Naive B cell (primary cell): ENCODE measurements around the gene VWA8. TPM values are rescaled to one million over a fixed set of nuclear protein-coding genes. Genes with fewer than 3 reads are reported as not detected.
A peak's percentile ranks its signal among the peaks of the same experiment; 100 is the strongest.
"Not testable (repeated sequence)": the region's sequence is repeated elsewhere in the genome, so short reads cannot be mapped to it uniquely, and the experiment has no call there.

Source experiments
- ATAC-seq, 2 donors: fragments of 150-1000 bp; cut with Tn5 transposase; 2 replicates each; pipeline ENCODE4 v1.10.0; 2021; ENCODE audit warnings: low read depth in 2 of 2, mild to moderate bottlenecking in 2 of 2, moderate library complexity in 2 of 2
- DNase-seq: peaks from one replicate; pipeline ENCODE4 v3.0.0; 2022
- H3K27ac Mint-ChIP-seq, 6 donors: one replicate each; pipeline ENCODE4 v1.8.0; 2020 to 2022; ENCODE audit warnings: mild to moderate bottlenecking in 6 of 6, mixed read lengths in 6 of 6, moderate library complexity in 5 of 6, inconsistent platforms in 2 of 6
- H3K27me3 Mint-ChIP-seq, 3 donors: one replicate each; pipeline ENCODE4 v1.8.0; 2021 to 2022; ENCODE audit warnings: mixed read lengths in 3 of 3, mild to moderate bottlenecking in 1 of 3
- H3K36me3 Mint-ChIP-seq, 2 donors: one replicate each; pipeline ENCODE4 v1.8.0; 2020 to 2022; ENCODE audit warnings: mixed read lengths in 2 of 2, inconsistent platforms in 1 of 2, mild to moderate bottlenecking in 1 of 2
- H3K4me1 Mint-ChIP-seq, 3 donors: one replicate each; pipeline ENCODE4 v1.8.0; 2020 to 2022; ENCODE audit warnings: mixed read lengths in 3 of 3, inconsistent platforms in 1 of 3, mild to moderate bottlenecking in 1 of 3, moderate library complexity in 1 of 3
- H3K4me3 Mint-ChIP-seq, 8 donors: one replicate each; pipeline ENCODE4 v1.8.0; 2020 to 2022; ENCODE audit warnings: mild to moderate bottlenecking in 8 of 8, mixed read lengths in 8 of 8, moderate library complexity in 8 of 8, inconsistent platforms in 2 of 8
- H3K9me3 Mint-ChIP-seq, 7 donors: one replicate each; pipeline ENCODE4 v1.8.0; 2020 to 2022; ENCODE audit warnings: mixed read lengths in 7 of 7, mild to moderate bottlenecking in 5 of 7, inconsistent platforms in 2 of 7, moderate library complexity in 1 of 7
- polyA plus RNA-seq, 6 donors: library from polyadenylated mRNA; unstranded; fragments of 300-500 nt; fragmentation: Illumina TruSeq; gene quantifications; one replicate each; pipeline ENCODE4 v1.2.3, GENCODE V29; 2021; ENCODE audit warnings: low read depth in 6 of 6

Gene VWA8
- polyA plus RNA-seq, 6 donors from 2014 or later: 0.91 to 6.2 (median 3.5) TPM

GRCh38 chr13:41956272-41956671 lies 4.6 kb downstream of the VWA8 start:
- peaks cover 19 to 39% (median 31%) of the 10 kb centered on the region in 3 donors for H3K4me1 Mint-ChIP-seq
- ATAC-seq: no peak

GRCh38 chr13:41955605-41956004 lies 5.3 kb downstream of the VWA8 start:
- H3K27ac Mint-ChIP-seq: no peak overlapping the region
- H3K4me1 Mint-ChIP-seq: peaks cover 19 to 39% (median 31%) of the 10 kb centered on the region in 3 donors
- ATAC-seq: no peak
- H3K9me3 Mint-ChIP-seq: no peaks in the 10 kb centered on the region
- no peaks in the 10 kb centered on the region for H3K27me3 Mint-ChIP-seq
- H3K36me3 Mint-ChIP-seq: no peaks in the 10 kb centered on the region
- H3K4me3 Mint-ChIP-seq: no peak overlapping the region
- DNase-seq: no peak

More at GRCh38 chr13:41956272-41956671, 4.6 kb downstream of the VWA8 start:
- Mint-ChIP-seq H3K27me3 (no peaks in the 10 kb centered on the region), H3K9me3 (no peaks in the 10 kb centered on the region), H3K27ac (no peak overlapping the region), H3K36me3 (no peaks in the 10 kb centered on the region), H3K4me3 (peak overlapping the region in 1 of 8 donors; percentile 33)
- DNase-seq: no peak

GRCh38 chr13:41954226-41954625 lies 6.7 kb downstream of the VWA8 start:
- Mint-ChIP-seq H3K27ac (peak overlapping the region in 4 of 6 donors; percentile 0 to 16 (median 10)), H3K4me1 (peaks cover 12 to 26% (median 17%) of the 10 kb centered on the region in 3 donors), H3K9me3 (no peaks in the 10 kb centered on the region), H3K4me3 (no peak overlapping the region), H3K27me3 (no peaks in the 10 kb centered on the region), H3K36me3 (no peaks in the 10 kb centered on the region)
- no peak for DNase-seq
- ATAC-seq: no peak

GRCh38 chr13:41952749-41953148 lies 8.2 kb downstream of the VWA8 start:
- Mint-ChIP-seq H3K27me3 (no peaks in the 10 kb centered on the region), H3K27ac (peak overlapping the region in 1 of 6 donors; percentile 71), H3K4me3 (no peak overlapping the region), H3K36me3 (peaks cover 0 to 8% of the 10 kb centered on the region in 2 donors), H3K9me3 (no peaks in the 10 kb centered on the region), H3K4me1 (peaks cover 11 to 23% (median 12%) of the 10 kb centered on the region in 3 donors)
- ATAC-seq: no peak
- DNase-seq: no peak

GRCh38 chr13:41949104-41949503 lies 11.8 kb downstream of the VWA8 start:
- H3K27me3 Mint-ChIP-seq, H3K4me3 Mint-ChIP-seq, ATAC-seq, DNase-seq, H3K27ac Mint-ChIP-seq: not testable (repeated sequence)
- Mint-ChIP-seq H3K36me3 (peaks cover 30 to 38% of the 10 kb centered on the region in 2 donors), H3K9me3 (peaks cover 0 to 28% (median 18%) of the 10 kb centered on the region in 7 donors), H3K4me1 (peaks cover 7 to 18% (median 16%) of the 10 kb centered on the region in 3 donors)

GRCh38 chr13:41945926-41946325 lies 15.0 kb downstream of the VWA8 start:
- Mint-ChIP-seq H3K27ac (no peak overlapping the region), H3K36me3 (peaks cover 30 to 38% of the 10 kb centered on the region in 2 donors), H3K27me3 (no peaks in the 10 kb centered on the region), H3K9me3 (peaks cover 0 to 28% (median 18%) of the 10 kb centered on the region in 7 donors), H3K4me1 (peaks cover 0 to 3% (median 0%) of the 10 kb centered on the region in 3 donors), H3K4me3 (peak overlapping the region in 1 of 8 donors; percentile 66)
- ATAC-seq (no peak), DNase-seq (no peak)

- H3K9me3 Mint-ChIP-seq: peaks cover 0 to 28% (median 18%) of the 10 kb centered on the region in 7 donors
- ATAC-seq (no peak), DNase-seq (no peak)
- H3K27ac Mint-ChIP-seq: no peak overlapping the region
- H3K4me1 Mint-ChIP-seq: peaks cover 0 to 3% (median 0%) of the 10 kb centered on the region in 3 donors
- H3K27me3 Mint-ChIP-seq: no peaks in the 10 kb centered on the region
- H3K4me3 Mint-ChIP-seq: no peak overlapping the region
- H3K36me3 Mint-ChIP-seq: peaks cover 30 to 38% of the 10 kb centered on the region in 2 donors
Measured at GRCh38 chr13:41944635-41945397, 16.1 kb downstream of the VWA8 start.

GRCh38 chr13:41944229-41944628 lies 16.7 kb downstream of the VWA8 start:
- Mint-ChIP-seq H3K27ac (no peak overlapping the region), H3K9me3 (peaks cover 0 to 28% (median 18%) of the 10 kb centered on the region in 7 donors), H3K4me3 (no peak overlapping the region), H3K27me3 (no peaks in the 10 kb centered on the region), H3K4me1 (peaks cover 0 to 3% (median 0%) of the 10 kb centered on the region in 3 donors), H3K36me3 (peaks cover 30 to 38% of the 10 kb centered on the region in 2 donors)
- ATAC-seq (no peak), DNase-seq (no peak)

- Mint-ChIP-seq H3K9me3 (peaks cover 0 to 28% (median 18%) of the 10 kb centered on the region in 7 donors), H3K4me1 (peaks cover 0 to 3% (median 0%) of the 10 kb centered on the region in 3 donors), H3K36me3 (peaks cover 30 to 34% of the 10 kb centered on the region in 2 donors), H3K27me3 (no peaks in the 10 kb centered on the region), H3K4me3 (no peak overlapping the region), H3K27ac (peak overlapping the region in 1 of 6 donors; percentile 10)
- ATAC-seq: no peak
- DNase-seq: no peak
Measured at GRCh38 chr13:41942462-41943094, 18.3 kb downstream of the VWA8 start.

GRCh38 chr13:41941174-41941573 lies 19.7 kb downstream of the VWA8 start:
- Mint-ChIP-seq H3K9me3 (peaks cover 0 to 17% (median 12%) of the 10 kb centered on the region in 7 donors), H3K4me1 (no peaks in the 10 kb centered on the region), H3K27me3 (no peaks in the 10 kb centered on the region)

GRCh38 chr13:41939398-41939797 lies 21.5 kb downstream of the VWA8 start:
- H3K4me1 Mint-ChIP-seq: no peaks in the 10 kb centered on the region
- no peak for DNase-seq
- peaks cover 0 to 2% (median 0%) of the 10 kb centered on the region in 7 donors for H3K9me3 Mint-ChIP-seq
- H3K27me3 Mint-ChIP-seq: no peaks in the 10 kb centered on the region
- H3K27ac Mint-ChIP-seq: no peak overlapping the region
- no peak for ATAC-seq
- H3K4me3 Mint-ChIP-seq: no peak overlapping the region
- H3K36me3 Mint-ChIP-seq: peaks cover 5 to 6% of the 10 kb centered on the region in 2 donors

More at GRCh38 chr13:41941174-41941573, 19.7 kb downstream of the VWA8 start:
- no peak for ATAC-seq
- Mint-ChIP-seq H3K4me3 (no peak overlapping the region), H3K36me3 (peaks cover 17 to 20% of the 10 kb centered on the region in 2 donors), H3K27ac (no peak overlapping the region)
- DNase-seq: no peak

GRCh38 chr13:41938918-41939317 lies 22.0 kb downstream of the VWA8 start:
- ATAC-seq (no peak), DNase-seq (no peak)
- Mint-ChIP-seq H3K36me3 (peaks cover 8 to 11% of the 10 kb centered on the region in 2 donors), H3K4me3 (no peak overlapping the region), H3K9me3 (peaks cover 0 to 7% (median 0%) of the 10 kb centered on the region in 7 donors), H3K4me1 (no peaks in the 10 kb centered on the region), H3K27ac (no peak overlapping the region), H3K27me3 (no peaks in the 10 kb centered on the region)

- ATAC-seq: no peak
- H3K9me3 Mint-ChIP-seq: peaks cover 0 to 8% (median 2%) of the 10 kb centered on the region in 7 donors
- H3K27me3 Mint-ChIP-seq: no peaks in the 10 kb centered on the region
- DNase-seq: no peak
- H3K4me1 Mint-ChIP-seq: peaks cover 0 to 1% (median 0%) of the 10 kb centered on the region in 3 donors
- H3K4me3 Mint-ChIP-seq: no peak overlapping the region
- peaks cover 8 to 12% of the 10 kb centered on the region in 2 donors for H3K36me3 Mint-ChIP-seq
- H3K27ac Mint-ChIP-seq: no peak overlapping the region
Measured at GRCh38 chr13:41937388-41937787, 23.5 kb downstream of the VWA8 start.
